DMS114 treated with DMSO at 0.1 percent for 48 hours (cell line): ENCODE data around the gene FAM120B.
"Not testable (repeated sequence)": the region's sequence is repeated elsewhere in the genome, so short reads cannot be mapped to it uniquely, and the experiment has no call there.

Experiments
- DNase-seq: peaks from one replicate; lab custom pipeline; 2025; ENCODE audit not compliant: unreplicated experiment; lab: John Stamatoyannopoulos, UW

The FAM120B gene

GRCh38 chr6:170378502-170378901 is 71.9 kb downstream of the FAM120B start:
- DNase-seq: no peak

- DNase-seq: no peak
These were observed 75.0 kb downstream of the FAM120B start for GRCh38 chr6:170381562-170381961.

- DNase-seq: no peak
These were observed 77.0 kb downstream of the FAM120B start for GRCh38 chr6:170383466-170384035.

GRCh38 chr6:170385506-170385905 is 78.9 kb downstream of the FAM120B start:
- DNase-seq: no peak

- DNase-seq: no peak
These were observed 81.6 kb downstream of the FAM120B start for GRCh38 chr6:170388113-170388512.

- DNase-seq: no peak
These were observed 86.5 kb downstream of the FAM120B start for GRCh38 chr6:170393033-170393432.

- no peak for DNase-seq
These were observed 87.3 kb downstream of the FAM120B start for GRCh38 chr6:170393807-170394399.

- DNase-seq: no peak
These were observed 88.4 kb downstream of the FAM120B start for GRCh38 chr6:170394980-170395379.

GRCh38 chr6:170398743-170399369 is 92.3 kb downstream of the FAM120B start:
- DNase-seq: not testable (repeated sequence)

- not testable (repeated sequence) for DNase-seq
These were observed 93.5 kb downstream of the FAM120B start for GRCh38 chr6:170399955-170400558.

- DNase-seq: no peak
These were observed 95.9 kb downstream of the FAM120B start for GRCh38 chr6:170402318-170403040.

GRCh38 chr6:170403451-170403850 is 96.9 kb downstream of the FAM120B start:
- DNase-seq: no peak

GRCh38 chr6:170404036-170404435 is 97.5 kb downstream of the FAM120B start:
- DNase-seq: no peak

GRCh38 chr6:170404697-170405096 is 98.1 kb downstream of the FAM120B start:
- no peak for DNase-seq

- DNase-seq: no peak
These were observed 98.9 kb downstream of the FAM120B start for GRCh38 chr6:170405311-170405975.

GRCh38 chr6:170407200-170407599 is 100.6 kb downstream of the FAM120B start:
- no peak for DNase-seq

GRCh38 chr6:170407932-170408331 is 101.4 kb downstream of the FAM120B start:
- DNase-seq: no peak

- not testable (repeated sequence) for DNase-seq
These were observed 103.2 kb downstream of the FAM120B start for GRCh38 chr6:170409746-170410145.

GRCh38 chr6:170410241-170410640 is 103.7 kb downstream of the FAM120B start:
- no peak for DNase-seq

- DNase-seq: no peak
These were observed 108.8 kb downstream of the FAM120B start for GRCh38 chr6:170415318-170415717.

GRCh38 chr6:170416303-170416702 is 109.7 kb downstream of the FAM120B start:
- no peak for DNase-seq
